ENCODE data around the gene SVOPL. TPM values are rescaled to one million over a fixed set of nuclear protein-coding genes. Genes with fewer than 3 reads are reported as not detected.

The SVOPL gene
- total RNA-seq, 1 donor from 2014 or later, result not detected

DNA sequence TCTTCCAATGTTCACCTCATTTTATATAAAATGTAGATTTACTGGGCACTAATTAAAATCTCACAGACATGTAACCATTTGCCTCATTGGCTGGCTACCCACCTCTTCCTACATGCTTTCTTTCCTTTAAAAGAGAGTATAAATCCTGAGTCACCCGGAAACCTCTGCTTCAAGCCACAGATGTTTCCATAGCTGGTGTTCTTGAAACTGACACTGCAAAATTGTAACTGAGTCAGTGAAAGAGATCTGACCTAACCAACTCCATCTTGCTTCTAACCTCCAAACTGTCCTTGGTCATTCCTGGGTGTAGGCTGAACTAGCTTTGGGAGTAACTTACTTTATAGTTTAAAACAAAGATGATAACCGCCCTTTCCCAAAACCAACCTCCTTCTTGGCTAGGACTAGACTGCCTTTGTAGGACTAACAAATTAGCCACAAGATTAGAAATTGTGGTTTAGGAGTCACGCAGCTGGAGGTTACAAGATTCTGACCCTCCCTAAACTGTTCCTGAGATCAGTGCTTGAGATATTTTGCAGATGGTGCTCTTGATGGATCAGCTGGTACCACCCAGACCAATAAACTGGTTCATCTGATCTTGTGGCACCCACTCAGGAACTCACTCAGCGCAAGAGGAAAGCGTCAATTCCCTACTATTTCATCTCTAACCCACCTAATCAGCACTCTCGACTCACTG, 33.5 kb downstream of the SVOPL start:
- H3K4me3 ChIP-seq (ENCODE audit: low read depth, low read length), result no peak overlapping the region
- TF ChIP-seq, protein P1, sequence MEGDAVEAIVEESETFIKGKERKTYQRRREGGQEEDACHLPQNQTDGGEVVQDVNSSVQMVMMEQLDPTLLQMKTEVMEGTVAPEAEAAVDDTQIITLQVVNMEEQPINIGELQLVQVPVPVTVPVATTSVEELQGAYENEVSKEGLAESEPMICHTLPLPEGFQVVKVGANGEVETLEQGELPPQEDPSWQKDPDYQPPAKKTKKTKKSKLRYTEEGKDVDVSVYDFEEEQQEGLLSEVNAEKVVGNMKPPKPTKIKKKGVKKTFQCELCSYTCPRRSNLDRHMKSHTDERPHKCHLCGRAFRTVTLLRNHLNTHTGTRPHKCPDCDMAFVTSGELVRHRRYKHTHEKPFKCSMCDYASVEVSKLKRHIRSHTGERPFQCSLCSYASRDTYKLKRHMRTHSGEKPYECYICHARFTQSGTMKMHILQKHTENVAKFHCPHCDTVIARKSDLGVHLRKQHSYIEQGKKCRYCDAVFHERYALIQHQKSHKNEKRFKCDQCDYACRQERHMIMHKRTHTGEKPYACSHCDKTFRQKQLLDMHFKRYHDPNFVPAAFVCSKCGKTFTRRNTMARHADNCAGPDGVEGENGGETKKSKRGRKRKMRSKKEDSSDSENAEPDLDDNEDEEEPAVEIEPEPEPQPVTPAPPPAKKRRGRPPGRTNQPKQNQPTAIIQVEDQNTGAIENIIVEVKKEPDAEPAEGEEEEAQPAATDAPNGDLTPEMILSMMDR (conservative IDR thresholded peaks at IDR 0.05; ENCODE audit: low read depth, low read length), result no peak
- no peak for DNase-seq (ENCODE audit: low read depth)

DNA sequence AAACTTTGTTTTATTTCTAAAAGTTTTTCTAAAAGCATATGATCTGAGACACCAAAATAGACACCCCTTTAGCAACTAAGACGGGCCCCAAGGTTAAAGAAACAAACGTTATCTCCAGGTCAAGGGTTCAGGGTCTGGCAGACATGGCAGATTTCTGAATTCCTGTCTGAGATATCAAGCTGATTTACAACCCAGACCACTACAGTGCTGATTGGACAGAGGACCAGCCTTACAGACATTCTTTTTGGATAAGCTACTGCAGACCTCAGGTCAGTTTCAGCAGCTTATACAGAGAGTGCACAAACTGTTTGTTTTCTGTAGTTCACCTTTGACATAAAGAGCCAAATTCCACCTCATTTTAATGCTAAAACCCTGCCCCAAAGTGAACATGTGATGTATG, 34.8 kb downstream of the SVOPL start:
- TF ChIP-seq, protein P1 (conservative IDR thresholded peaks at IDR 0.05; ENCODE audit: low read depth, low read length), result no peak
- H3K4me3 ChIP-seq (ENCODE audit: low read depth, low read length), result no peak overlapping the region
- DNase-seq (ENCODE audit: low read depth), result no peak

DNA sequence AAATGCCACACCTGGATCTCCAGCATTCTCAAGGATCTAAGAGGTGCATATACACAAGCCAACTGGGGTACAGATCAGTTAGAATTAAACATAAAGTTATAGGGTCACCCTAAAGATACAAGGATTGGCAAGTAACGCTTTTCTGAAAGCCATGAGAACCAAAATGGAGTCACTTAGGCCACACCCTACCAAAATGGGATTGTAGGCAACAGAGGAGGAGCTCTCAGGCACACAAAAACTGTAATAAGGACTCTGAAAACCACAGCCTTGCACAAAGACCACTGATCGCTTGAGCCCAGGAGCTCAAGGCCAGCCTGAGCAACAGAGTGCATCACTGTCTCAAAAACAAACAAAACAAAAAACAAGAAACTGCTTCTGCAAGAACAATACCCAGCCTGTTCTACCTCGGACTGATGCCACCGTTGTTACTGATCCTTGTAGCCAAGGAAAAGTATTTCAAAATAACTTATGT, 35.5 kb downstream of the SVOPL start:
- DNase-seq (ENCODE audit: low read depth), result no peak
- TF ChIP-seq, protein P1 (conservative IDR thresholded peaks at IDR 0.05; ENCODE audit: low read depth, low read length), result no peak
- H3K4me3 ChIP-seq (ENCODE audit: low read depth, low read length), result no peak overlapping the region

DNA sequence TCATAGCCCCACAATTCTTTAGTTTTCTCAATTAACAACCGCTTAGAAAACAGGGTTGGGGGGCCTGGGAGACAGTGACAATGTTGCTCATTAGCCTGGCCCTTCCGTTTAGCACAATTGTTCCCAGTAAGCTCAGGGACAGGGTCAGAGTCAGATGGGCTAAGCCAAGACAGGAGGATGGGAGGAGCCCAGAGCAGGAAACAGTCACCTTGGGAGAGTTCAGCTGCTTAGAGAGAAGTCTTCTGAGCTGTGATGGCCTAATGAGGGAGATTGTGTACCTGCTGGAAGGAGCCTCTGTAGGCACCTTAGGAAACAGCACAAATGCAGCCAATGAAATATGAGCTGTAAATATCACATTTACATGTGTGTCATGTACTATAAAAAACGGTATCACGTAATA, 35.9 kb downstream of the SVOPL start:
- no peak overlapping the region for H3K4me3 ChIP-seq (ENCODE audit: low read depth, low read length)
- TF ChIP-seq, protein P1 (conservative IDR thresholded peaks at IDR 0.05; ENCODE audit: low read depth, low read length), result no peak
- no peak for DNase-seq (ENCODE audit: low read depth)

DNA sequence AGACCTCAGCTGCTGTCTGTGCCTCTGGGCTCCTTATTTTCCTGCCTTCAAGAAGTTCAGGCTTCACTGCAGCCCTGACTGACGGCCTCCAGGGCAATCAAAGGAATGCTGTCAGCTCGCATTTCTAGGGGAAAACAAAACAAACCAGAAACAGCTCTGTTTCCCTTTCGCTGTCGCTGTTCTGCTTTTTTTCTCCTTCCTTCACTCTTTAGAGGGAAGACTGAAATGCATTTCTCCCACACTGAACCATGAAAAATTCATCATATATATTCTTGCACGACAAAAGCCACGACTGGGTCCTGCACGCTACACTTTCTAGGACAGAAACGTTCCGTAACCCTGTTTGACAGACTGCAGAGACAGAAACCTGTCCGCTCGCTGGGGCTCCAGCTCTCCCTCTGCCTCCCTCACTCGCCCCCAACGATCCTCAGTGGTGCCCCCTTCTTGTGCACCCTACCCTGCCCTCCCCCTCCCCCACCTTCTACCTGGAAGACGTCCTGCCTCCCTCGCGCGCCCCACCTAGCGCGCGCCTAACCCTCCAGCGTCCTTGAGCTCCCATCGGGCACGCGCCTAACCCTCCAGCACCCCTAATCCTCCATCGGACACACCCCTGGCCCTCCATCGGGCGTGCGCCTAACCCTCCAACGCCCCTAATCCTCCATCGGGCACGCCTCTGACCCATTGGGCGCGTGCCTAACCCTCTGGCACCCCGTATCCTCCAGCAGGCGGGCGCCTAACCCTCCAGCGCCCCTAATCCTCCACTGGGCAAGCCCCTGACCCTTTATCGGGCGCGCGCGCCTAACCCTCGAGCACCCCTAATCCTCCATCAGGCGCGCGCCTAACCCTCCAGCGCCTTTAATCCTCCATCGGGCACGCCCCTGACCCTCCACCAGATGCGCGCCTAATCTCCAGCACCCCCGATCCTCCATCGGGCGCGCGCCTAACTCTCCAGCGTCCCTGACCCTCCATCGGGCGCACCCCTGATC, 37.1 kb downstream of the SVOPL start:
- H3K4me3 ChIP-seq (ENCODE audit: low read depth, low read length), result peak overlapping the region; percentile 57
- TF ChIP-seq, protein P1 (conservative IDR thresholded peaks at IDR 0.05; ENCODE audit: low read depth, low read length), result no peak
- peak; percentile 4 for DNase-seq (ENCODE audit: low read depth)

DNA sequence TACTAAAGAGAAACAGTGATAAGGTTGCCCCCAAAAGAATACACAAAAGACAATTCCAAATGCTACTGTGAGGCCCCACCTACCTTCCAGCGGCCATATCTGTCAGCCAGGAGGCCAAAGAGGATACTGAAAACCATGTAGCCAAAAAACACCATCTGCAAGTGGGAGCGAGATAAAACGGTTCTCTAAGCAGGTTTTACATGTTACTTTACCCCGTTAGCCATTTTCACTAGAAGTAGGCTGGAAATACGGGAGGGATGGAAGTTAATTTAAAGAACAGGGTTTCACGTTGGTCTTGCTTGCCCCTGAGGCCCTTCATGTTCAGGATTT, 38.2 kb downstream of the SVOPL start:
- TF ChIP-seq, protein P1 (conservative IDR thresholded peaks at IDR 0.05; ENCODE audit: low read depth, low read length), result no peak
- no peak for DNase-seq (ENCODE audit: low read depth)

More for the DNA sequence above, 38.2 kb downstream of the SVOPL start:
- no peak overlapping the region for H3K4me3 ChIP-seq (ENCODE audit: low read depth, low read length)
